GM12801 (cell line): Measurements from ENCODE around the gene MGAT3.

ENCODE experiments used
- TF ChIP-seq, protein P1 (sequence below): IDR thresholded peaks from one replicate; pipeline ENCODE4 v1.5.1; 2011; ENCODE audit warnings: control low read depth; ENCODE audit not compliant: insufficient read length; ENCODE audit errors: extremely low read depth

Gene MGAT3

DNA sequence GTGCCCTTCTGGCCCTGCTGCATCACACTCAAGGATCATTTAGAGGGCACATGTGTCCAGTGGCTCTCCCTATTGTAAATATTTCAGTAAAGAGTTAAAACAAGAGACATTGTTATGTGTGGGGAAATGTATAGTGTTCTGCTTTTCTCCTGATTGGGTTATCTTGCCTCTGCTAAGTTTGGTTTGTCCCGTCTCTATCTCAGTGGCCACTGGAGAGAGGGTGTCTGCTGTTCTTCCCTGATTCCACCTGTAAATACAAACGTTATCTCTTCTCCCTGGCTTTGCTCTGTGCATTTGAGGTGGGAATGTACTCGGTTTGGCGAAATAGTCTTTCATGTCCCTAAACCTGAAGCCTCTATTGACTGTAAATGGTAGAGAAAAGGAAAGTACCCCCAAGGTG, 51.6 kb downstream of the MGAT3 start:
- TF ChIP-seq, protein P1, sequence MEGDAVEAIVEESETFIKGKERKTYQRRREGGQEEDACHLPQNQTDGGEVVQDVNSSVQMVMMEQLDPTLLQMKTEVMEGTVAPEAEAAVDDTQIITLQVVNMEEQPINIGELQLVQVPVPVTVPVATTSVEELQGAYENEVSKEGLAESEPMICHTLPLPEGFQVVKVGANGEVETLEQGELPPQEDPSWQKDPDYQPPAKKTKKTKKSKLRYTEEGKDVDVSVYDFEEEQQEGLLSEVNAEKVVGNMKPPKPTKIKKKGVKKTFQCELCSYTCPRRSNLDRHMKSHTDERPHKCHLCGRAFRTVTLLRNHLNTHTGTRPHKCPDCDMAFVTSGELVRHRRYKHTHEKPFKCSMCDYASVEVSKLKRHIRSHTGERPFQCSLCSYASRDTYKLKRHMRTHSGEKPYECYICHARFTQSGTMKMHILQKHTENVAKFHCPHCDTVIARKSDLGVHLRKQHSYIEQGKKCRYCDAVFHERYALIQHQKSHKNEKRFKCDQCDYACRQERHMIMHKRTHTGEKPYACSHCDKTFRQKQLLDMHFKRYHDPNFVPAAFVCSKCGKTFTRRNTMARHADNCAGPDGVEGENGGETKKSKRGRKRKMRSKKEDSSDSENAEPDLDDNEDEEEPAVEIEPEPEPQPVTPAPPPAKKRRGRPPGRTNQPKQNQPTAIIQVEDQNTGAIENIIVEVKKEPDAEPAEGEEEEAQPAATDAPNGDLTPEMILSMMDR = no peak

DNA sequence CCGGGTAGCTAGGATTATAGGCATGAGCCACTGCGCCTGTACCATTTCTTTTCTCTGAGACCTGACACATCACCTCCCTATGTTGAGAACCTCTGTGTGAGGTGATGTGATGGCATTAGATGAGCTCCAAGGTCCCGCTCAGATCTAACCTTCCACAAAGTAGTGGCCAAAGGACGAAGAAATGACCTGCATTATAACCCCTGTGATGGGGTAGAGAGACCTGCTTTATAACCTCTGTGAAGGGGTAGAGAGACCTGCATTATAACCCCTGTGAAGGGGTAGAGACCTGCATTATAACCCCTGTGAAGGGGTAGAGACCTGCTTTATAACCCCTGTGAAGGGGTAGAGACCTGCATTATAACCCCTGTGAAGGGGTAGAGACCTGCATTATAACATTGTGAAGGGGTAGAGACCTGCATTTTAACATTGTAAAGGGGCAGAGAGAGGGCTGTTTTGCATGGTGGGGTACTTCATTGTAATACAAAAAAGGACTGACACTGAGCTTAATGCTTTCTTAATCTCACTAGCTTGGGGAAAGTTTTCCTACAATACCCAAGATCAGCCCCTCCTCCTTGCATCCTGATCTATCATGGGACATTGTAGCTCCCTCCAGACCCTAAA, 53.8 kb downstream of the MGAT3 start:
- TF ChIP-seq, protein P1 = no peak

DNA sequence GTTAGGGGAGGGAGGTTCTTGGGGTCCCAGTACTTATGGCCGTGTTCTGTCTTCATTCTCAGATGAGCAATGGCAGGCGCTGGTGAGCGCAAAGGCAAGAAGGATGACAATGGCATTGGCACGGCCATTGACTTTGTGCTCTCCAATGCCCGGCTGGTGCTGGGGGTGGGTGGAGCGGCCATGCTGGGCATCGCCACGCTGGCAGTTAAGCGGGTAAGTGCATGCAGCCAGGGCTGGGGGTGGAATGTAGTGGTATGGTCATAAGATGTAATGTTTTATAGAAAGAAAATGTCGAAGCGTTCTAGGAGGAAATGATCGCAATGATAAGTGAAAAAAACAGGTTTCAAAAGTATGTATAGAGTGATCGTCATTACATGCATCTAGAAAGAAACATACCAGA, 54.4 kb downstream of the MGAT3 start:
- TF ChIP-seq, protein P1 = no peak

DNA sequence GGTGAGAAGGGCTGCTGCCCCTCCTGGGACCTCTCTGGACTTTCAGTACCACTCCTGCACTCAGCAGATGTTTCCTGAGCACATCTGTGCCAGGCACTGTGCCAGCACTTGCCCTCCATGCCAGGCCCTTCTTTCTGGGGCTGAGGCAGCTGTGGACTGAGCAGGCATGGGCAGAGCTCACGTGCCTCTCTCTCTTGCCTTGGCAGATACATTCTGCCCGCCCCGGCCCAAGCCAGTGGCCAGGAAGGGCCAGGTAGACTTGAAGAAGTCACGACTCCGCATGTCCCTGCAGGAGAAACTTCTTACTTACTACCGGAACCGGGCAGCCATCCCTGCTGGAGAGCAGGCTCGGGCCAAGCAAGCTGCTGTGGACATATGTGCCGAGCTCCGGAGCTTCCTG, 55.2 kb downstream of the MGAT3 start:
- TF ChIP-seq, protein P1 = no peak

DNA sequence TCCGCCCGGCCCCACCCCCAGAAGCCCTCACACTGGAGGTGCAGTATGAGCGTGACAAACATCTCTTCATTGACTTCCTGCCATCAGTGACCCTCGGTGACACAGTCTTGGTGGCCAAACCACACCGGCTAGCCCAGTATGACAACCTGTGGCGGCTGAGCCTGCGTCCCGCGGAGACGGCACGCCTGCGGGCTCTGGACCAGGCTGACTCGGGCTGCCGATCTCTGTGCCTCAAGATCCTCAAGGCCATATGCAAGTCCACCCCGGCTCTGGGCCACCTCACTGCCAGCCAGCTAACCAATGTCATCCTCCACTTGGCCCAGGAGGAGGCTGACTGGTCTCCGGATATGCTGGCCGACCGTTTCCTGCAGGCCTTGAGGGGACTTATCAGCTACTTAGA, 57.0 kb downstream of the MGAT3 start:
- TF ChIP-seq, protein P1 = no peak

DNA sequence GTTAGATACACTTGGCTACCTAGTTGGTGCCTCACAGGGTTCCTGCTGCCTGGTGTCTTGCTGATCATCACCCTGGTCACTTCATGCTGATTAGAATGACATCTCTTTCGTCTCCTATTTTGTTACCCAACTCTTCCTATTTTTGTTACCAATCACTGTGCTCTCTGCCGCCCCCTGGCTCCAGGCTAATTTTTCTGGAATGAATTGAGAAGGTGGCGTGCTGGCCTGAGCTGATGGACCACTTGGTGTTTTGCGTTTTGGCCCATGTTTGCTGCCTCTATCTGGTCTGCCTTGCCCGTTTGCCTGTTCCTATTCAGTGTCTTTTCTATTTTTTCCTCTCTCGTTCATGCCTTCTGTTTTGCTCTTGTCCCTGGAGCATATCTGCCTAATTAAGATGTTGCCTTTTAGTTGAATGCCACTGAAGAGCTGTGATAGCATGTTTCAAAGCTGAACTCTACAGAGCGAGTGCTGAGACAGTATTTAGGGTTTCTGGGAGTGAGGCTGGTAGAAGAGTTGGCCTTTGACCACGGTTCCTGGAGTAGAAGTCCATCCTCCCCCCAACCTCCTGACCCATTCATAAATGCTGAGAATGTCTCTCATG, 57.7 kb downstream of the MGAT3 start:
- TF ChIP-seq, protein P1 = no peak

DNA sequence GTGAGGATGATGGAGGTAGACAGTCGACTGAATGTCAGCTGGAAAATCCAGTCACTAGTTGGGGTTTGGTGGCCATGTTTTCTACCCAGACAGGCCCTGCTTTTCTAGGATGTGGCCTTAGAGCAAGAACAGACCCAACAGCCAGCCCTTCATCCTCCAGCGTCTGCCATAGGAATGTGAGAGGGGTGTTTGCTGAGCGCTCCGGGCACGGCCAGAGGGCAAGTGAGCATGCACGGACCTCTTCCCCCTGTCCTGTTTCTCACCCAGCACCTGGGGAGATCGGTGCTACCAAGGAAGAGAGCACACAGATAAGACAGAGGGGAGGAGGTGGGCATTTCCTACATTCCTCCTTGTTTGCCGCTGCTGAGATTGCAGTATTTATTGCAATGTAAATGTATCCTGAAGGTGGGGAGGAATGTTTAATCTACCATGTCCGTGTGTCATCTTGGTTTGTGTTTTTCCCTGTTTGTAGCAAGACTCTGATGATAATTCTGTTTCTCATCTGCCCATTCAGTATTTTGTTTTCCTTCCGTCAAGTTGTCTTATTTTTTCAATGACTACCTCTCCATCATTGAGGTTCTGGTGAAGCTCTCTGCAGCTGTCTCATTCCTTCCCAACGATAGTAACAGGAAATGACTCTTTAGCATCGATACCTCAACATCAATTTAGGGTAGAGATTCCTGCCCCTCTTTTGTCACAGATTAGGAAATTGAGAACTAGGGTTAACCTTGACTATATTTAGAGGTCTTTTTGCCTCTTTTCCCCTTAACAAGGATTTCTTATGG, 58.6 kb downstream of the MGAT3 start:
- TF ChIP-seq, protein P1 = no peak
